NCI-H1930 (cell line): Measurements from ENCODE around the gene FLVCR2.

Experiments used
- DNase-seq, 2 experiments: peaks; one replicate each; lab custom pipeline; 2025; lab: John Stamatoyannopoulos, UW

Gene FLVCR2

GRCh38 chr14:75554482-75554881, 23.9 kb upstream of the FLVCR2 start:
- no peak for DNase-seq

- no peak for DNase-seq
Observed at GRCh38 chr14:75558440-75558839, 20.0 kb upstream of the FLVCR2 start.

GRCh38 chr14:75559045-75559444, 19.4 kb upstream of the FLVCR2 start:
- DNase-seq, result no peak

- no peak for DNase-seq
Observed at GRCh38 chr14:75559451-75560222, 18.8 kb upstream of the FLVCR2 start.

- DNase-seq, result peak; percentile 4 to 60
Observed at GRCh38 chr14:75561013-75561432, 17.4 kb upstream of the FLVCR2 start.

GRCh38 chr14:75562089-75562488, 16.3 kb upstream of the FLVCR2 start:
- no peak for DNase-seq

GRCh38 chr14:75562489-75562888, 15.9 kb upstream of the FLVCR2 start:
- DNase-seq, result no peak

- DNase-seq, result no peak
Observed at GRCh38 chr14:75563931-75564330, 14.5 kb upstream of the FLVCR2 start.

GRCh38 chr14:75565056-75565455, 13.4 kb upstream of the FLVCR2 start:
- no peak for DNase-seq

GRCh38 chr14:75566321-75566720, 12.1 kb upstream of the FLVCR2 start:
- no peak for DNase-seq

GRCh38 chr14:75566752-75567151, 11.7 kb upstream of the FLVCR2 start:
- DNase-seq, result no peak

GRCh38 chr14:75568140-75568539, 10.3 kb upstream of the FLVCR2 start:
- DNase-seq, result no peak

GRCh38 chr14:75568791-75569190, 9.6 kb upstream of the FLVCR2 start:
- no peak for DNase-seq

GRCh38 chr14:75570797-75571196, 7.6 kb upstream of the FLVCR2 start:
- no peak for DNase-seq

- no peak for DNase-seq
Observed at GRCh38 chr14:75572104-75572503, 6.3 kb upstream of the FLVCR2 start.

GRCh38 chr14:75577090-75577489, 1.3 kb upstream of the FLVCR2 start:
- no peak for DNase-seq

GRCh38 chr14:75577729-75578101, 705 bp upstream of the FLVCR2 start:
- DNase-seq, result peak; percentile 44 to 57

GRCh38 chr14:75578786-75579337, 442 bp downstream of the FLVCR2 start:
- no peak for DNase-seq

GRCh38 chr14:75579338-75579864, 981 bp downstream of the FLVCR2 start:
- DNase-seq, result no peak

GRCh38 chr14:75579882-75580281, 1.5 kb downstream of the FLVCR2 start:
- no peak for DNase-seq

- DNase-seq, result no peak
Observed at GRCh38 chr14:75587388-75587787, 9.0 kb downstream of the FLVCR2 start.

- no peak for DNase-seq
Observed at GRCh38 chr14:75589931-75590330, 11.5 kb downstream of the FLVCR2 start.

GRCh38 chr14:75591331-75591946, 13.0 kb downstream of the FLVCR2 start:
- no peak for DNase-seq
